ENCODE measurements around the gene WNT8B.
A peak's percentile ranks its signal among the peaks of the same experiment; 100 is the strongest.

The WNT8B gene

GRCh38 chr10:100481462-100482081 is 18.8 kb downstream of the WNT8B start:
- TF ChIP-seq, protein P1, sequence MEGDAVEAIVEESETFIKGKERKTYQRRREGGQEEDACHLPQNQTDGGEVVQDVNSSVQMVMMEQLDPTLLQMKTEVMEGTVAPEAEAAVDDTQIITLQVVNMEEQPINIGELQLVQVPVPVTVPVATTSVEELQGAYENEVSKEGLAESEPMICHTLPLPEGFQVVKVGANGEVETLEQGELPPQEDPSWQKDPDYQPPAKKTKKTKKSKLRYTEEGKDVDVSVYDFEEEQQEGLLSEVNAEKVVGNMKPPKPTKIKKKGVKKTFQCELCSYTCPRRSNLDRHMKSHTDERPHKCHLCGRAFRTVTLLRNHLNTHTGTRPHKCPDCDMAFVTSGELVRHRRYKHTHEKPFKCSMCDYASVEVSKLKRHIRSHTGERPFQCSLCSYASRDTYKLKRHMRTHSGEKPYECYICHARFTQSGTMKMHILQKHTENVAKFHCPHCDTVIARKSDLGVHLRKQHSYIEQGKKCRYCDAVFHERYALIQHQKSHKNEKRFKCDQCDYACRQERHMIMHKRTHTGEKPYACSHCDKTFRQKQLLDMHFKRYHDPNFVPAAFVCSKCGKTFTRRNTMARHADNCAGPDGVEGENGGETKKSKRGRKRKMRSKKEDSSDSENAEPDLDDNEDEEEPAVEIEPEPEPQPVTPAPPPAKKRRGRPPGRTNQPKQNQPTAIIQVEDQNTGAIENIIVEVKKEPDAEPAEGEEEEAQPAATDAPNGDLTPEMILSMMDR (IDR thresholded peaks at IDR 0.05; ENCODE audit: low read depth, low read length, missing control alignments): no peak
- in situ Hi-C loops (cut with HindIII; ENCODE audit: low sequenced_read_pairs): no loop called here
- H3K4me3 ChIP-seq (ENCODE audit: low read depth, low read length): peak overlapping the region; percentile 37
- DNase-seq (ENCODE audit: low read depth): peak; percentile 71

DNA sequence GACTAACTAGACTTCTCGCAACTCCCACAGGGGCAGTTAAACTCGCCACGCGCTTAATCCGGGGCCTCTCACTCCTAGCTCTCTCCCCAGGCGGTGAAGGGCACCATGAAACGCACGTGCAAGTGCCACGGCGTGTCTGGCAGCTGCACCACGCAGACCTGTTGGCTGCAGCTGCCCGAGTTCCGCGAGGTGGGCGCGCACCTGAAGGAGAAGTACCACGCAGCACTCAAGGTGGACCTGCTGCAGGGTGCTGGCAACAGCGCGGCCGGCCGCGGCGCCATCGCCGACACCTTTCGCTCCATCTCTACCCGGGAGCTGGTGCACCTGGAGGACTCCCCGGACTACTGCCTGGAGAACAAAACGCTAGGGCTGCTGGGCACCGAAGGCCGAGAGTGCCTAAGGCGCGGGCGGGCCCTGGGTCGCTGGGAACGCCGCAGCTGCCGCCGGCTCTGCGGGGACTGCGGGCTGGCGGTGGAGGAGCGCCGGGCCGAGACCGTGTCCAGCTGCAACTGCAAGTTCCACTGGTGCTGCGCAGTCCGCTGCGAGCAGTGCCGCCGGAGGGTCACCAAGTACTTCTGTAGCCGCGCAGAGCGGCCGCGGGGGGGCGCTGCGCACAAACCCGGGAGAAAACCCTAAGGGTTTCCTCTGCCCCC is 19.5 kb downstream of the WNT8B start:
- peak; percentile 15 for DNase-seq (ENCODE audit: low read depth)
- TF ChIP-seq, protein P1 (IDR thresholded peaks at IDR 0.05; ENCODE audit: low read depth, low read length, missing control alignments): peak; percentile 82
- in situ Hi-C loops (cut with HindIII; ENCODE audit: low sequenced_read_pairs): no loop called here
- H3K4me3 ChIP-seq (ENCODE audit: low read depth, low read length): peak overlapping the region; percentile 37

GRCh38 chr10:100482834-100483185 is 20.0 kb downstream of the WNT8B start:
- no peak for DNase-seq (ENCODE audit: low read depth)
- TF ChIP-seq, protein P1 (IDR thresholded peaks at IDR 0.05; ENCODE audit: low read depth, low read length, missing control alignments): no peak
- in situ Hi-C loops (cut with HindIII; ENCODE audit: low sequenced_read_pairs): no loop called here
- peak overlapping the region; percentile 37 for H3K4me3 ChIP-seq (ENCODE audit: low read depth, low read length)

DNA sequence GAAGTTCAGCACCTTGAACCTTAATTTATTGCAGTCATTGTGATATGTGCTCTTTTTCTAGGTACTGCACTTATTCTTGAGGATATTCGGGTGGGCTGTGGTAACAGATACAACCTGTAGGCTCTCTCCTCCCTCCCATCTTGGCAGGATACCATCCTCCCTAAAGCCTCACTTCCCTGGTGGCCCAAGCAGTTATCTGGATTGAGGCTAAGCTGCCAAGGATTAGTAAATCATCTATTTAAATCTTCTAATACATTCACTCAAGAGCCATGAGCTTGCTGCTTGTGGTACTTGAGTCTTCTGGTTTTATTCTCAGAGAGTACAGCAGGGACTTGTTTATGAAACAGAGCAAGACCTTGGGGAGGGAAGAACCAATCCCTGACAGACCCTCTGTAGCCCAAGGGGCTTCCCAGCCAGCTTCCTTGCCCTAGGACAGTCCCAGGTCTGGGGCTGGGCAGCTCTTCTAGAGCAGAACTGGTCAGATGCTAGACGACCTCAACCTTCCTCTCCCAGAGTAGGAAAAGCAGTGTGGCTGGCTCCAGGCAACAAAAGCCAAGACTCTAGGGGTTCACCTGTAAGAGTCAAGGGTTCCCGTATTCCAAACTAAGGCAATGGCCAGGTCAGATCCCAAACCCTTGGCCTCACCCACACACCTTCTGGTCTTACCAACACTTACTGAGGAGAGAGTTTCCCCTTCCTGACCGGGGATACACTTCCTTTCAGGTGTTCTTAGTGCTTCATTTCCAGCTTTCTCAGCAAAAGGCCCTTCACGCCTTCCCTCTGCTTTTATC is 21.3 kb downstream of the WNT8B start:
- H3K4me3 ChIP-seq (ENCODE audit: low read depth, low read length): no peak overlapping the region
- TF ChIP-seq, protein P1 (IDR thresholded peaks at IDR 0.05; ENCODE audit: low read depth, low read length, missing control alignments): no peak
- DNase-seq (ENCODE audit: low read depth): no peak
- in situ Hi-C loops (cut with HindIII; ENCODE audit: low sequenced_read_pairs): no loop called here

- no peak overlapping the region for H3K4me3 ChIP-seq (ENCODE audit: low read depth, low read length)
- TF ChIP-seq, protein P1 (IDR thresholded peaks at IDR 0.05; ENCODE audit: low read depth, low read length, missing control alignments): no peak
- no peak for DNase-seq (ENCODE audit: low read depth)
- in situ Hi-C loops (cut with HindIII; ENCODE audit: low sequenced_read_pairs): no loop called here
These were observed 22.6 kb downstream of the WNT8B start for GRCh38 chr10:100485366-100485765.

DNA sequence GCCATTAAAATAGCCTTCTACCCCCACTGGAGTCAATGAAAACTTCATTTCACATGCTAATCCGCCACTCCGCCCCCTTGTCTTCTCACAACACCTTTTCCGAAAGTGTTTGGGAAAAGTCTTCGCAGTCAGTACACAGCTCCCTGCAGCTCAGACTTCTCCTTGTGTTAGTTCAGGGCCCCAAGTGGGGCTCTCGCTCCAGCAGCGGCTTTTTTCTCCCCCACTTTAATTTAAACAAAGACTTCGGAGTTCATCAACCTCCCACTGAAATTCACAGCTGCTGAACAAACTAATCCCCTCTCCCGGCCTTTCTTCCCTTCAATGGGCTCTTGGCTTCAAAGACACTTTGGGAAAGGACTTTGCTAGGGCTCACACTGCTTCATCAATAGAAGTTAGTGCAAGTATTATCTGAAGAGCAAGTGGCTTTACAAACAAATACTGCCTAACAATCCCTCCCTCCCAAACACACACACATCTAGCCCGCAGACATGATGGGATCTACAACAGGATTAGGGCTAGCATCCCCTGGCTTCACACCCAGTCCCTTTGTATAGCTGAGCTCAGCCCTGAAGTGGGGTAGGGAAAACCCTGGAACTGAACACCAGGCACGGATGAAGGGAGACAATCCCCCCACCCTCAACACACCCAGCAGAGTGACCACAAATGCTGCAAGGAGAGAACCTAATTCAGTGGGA is 23.1 kb downstream of the WNT8B start:
- TF ChIP-seq, protein P1 (IDR thresholded peaks at IDR 0.05; ENCODE audit: low read depth, low read length, missing control alignments): no peak
- no peak for DNase-seq (ENCODE audit: low read depth)
- H3K4me3 ChIP-seq (ENCODE audit: low read depth, low read length): no peak overlapping the region
- in situ Hi-C loops (cut with HindIII; ENCODE audit: low sequenced_read_pairs): no loop called here

All from astrocyte of the cerebellum (primary cell).